Endothelial cell (in vitro differentiated cells): ENCODE measurements around the gene AIRE. TPM values are rescaled to one million over a fixed set of nuclear protein-coding genes. Genes with fewer than 3 reads are reported as not detected.

Experiments
- DNase-seq: peaks from one replicate; pipeline ENCODE4 v3.0.0; 2021; ENCODE audit warnings: low spot score
- H3K27ac Mint-ChIP-seq: one replicate; pipeline ENCODE4 v1.8.0; 2021; ENCODE audit warnings: mixed read lengths, inconsistent platforms; ENCODE audit not compliant: unreplicated experiment
- H3K27me3 Mint-ChIP-seq: one replicate; pipeline ENCODE4 v1.8.0; 2021; ENCODE audit warnings: mild to moderate bottlenecking, moderate library complexity, mixed read lengths, inconsistent platforms; ENCODE audit not compliant: unreplicated experiment
- H3K36me3 Mint-ChIP-seq: one replicate; pipeline ENCODE4 v1.8.0; 2021; ENCODE audit warnings: mild to moderate bottlenecking, low read depth, mixed read lengths, inconsistent platforms; ENCODE audit not compliant: unreplicated experiment
- H3K4me1 Mint-ChIP-seq: one replicate; pipeline ENCODE4 v1.8.0; 2021; ENCODE audit warnings: mild to moderate bottlenecking, mixed read lengths, inconsistent platforms; ENCODE audit not compliant: unreplicated experiment
- H3K4me3 Mint-ChIP-seq: one replicate; pipeline ENCODE4 v1.8.0; 2021; ENCODE audit warnings: mild to moderate bottlenecking, mixed read lengths, inconsistent platforms; ENCODE audit not compliant: unreplicated experiment
- H3K9me3 Mint-ChIP-seq: one replicate; pipeline ENCODE4 v1.8.0; 2021; ENCODE audit warnings: mixed read lengths, inconsistent platforms; ENCODE audit not compliant: unreplicated experiment
- CTCF ChIP-seq: fragments of 200-600 bp; sonication (generic); IDR thresholded peaks from one replicate; pipeline ENCODE4 v1.5.0; 2021; ENCODE audit warnings: antibody characterized with exemption; ENCODE audit not compliant: unreplicated experiment
- total RNA-seq: library from RNA; stranded (reverse); fragmentation: NEBNext Ultra II Directional; extraction: Animal tissue kit (Norgen Biotek cat#: 25700); gene quantifications from one replicate; pipeline ENCODE4 v1.2.1, GENCODE V29; 2021; ENCODE audit not compliant: unreplicated experiment

The AIRE gene
- total RNA-seq, 1 donor from 2014 or later: not detected

GRCh38 chr21:44271558-44272283, 14.0 kb upstream of the AIRE start:
- DNase-seq: no peak
- no peak overlapping the region for H3K27ac Mint-ChIP-seq
- H3K36me3 Mint-ChIP-seq: no peaks in the 10 kb centered on the region
- no peaks in the 10 kb centered on the region for H3K9me3 Mint-ChIP-seq
- H3K27me3 Mint-ChIP-seq: no peaks in the 10 kb centered on the region
- H3K4me3 Mint-ChIP-seq: no peak overlapping the region
- no peaks in the 10 kb centered on the region for H3K4me1 Mint-ChIP-seq
- no peak for TF ChIP-seq CTCF

GRCh38 chr21:44272284-44272858, 13.3 kb upstream of the AIRE start:
- Mint-ChIP-seq H3K4me1 (no peaks in the 10 kb centered on the region), H3K36me3 (no peaks in the 10 kb centered on the region), H3K9me3 (no peaks in the 10 kb centered on the region), H3K27ac (no peak overlapping the region), H3K27me3 (no peaks in the 10 kb centered on the region), H3K4me3 (no peak overlapping the region)
- DNase-seq: no peak
- no peak for TF ChIP-seq CTCF

- no peaks in the 10 kb centered on the region for H3K4me1 Mint-ChIP-seq
- no peaks in the 10 kb centered on the region for H3K9me3 Mint-ChIP-seq
- H3K27me3 Mint-ChIP-seq: no peaks in the 10 kb centered on the region
- H3K4me3 Mint-ChIP-seq: no peak overlapping the region
- no peak for DNase-seq
- H3K36me3 Mint-ChIP-seq: no peaks in the 10 kb centered on the region
- H3K27ac Mint-ChIP-seq: no peak overlapping the region
- no peak for TF ChIP-seq CTCF
Measured at GRCh38 chr21:44273046-44273445, 12.6 kb upstream of the AIRE start.

- H3K27me3 Mint-ChIP-seq: peaks cover 2% of the 10 kb centered on the region
- DNase-seq: no peak
- no peaks in the 10 kb centered on the region for H3K9me3 Mint-ChIP-seq
- H3K36me3 Mint-ChIP-seq: no peaks in the 10 kb centered on the region
- H3K4me3 Mint-ChIP-seq: no peak overlapping the region
- no peaks in the 10 kb centered on the region for H3K4me1 Mint-ChIP-seq
- no peak for TF ChIP-seq CTCF
- H3K27ac Mint-ChIP-seq: no peak overlapping the region
Measured at GRCh38 chr21:44275041-44275440, 10.6 kb upstream of the AIRE start.
